Measurements from ENCODE around the gene CHST8.

Gene CHST8

GRCh38 chr19:33630880-33631608 lies 9.3 kb downstream of the CHST8 start:
- no peak for DNase-seq (ENCODE audit: low read depth)
- H3K4me3 ChIP-seq (ENCODE audit: low read length), result no peak overlapping the region
- no peak for TF ChIP-seq CTCF (conservative IDR thresholded peaks at IDR 0.05; ENCODE audit: low read length)

GRCh38 chr19:33631609-33631973 lies 9.8 kb downstream of the CHST8 start:
- no peak for DNase-seq (ENCODE audit: low read depth)
- no peak for TF ChIP-seq CTCF (conservative IDR thresholded peaks at IDR 0.05; ENCODE audit: low read length)
- no peak overlapping the region for H3K4me3 ChIP-seq (ENCODE audit: low read length)

GRCh38 chr19:33634361-33635091 lies 12.8 kb downstream of the CHST8 start:
- no peak overlapping the region for H3K4me3 ChIP-seq (ENCODE audit: low read length)
- TF ChIP-seq CTCF (conservative IDR thresholded peaks at IDR 0.05; ENCODE audit: low read length), result no peak
- DNase-seq (ENCODE audit: low read depth), result no peak

- no peak overlapping the region for H3K4me3 ChIP-seq (ENCODE audit: low read length)
- TF ChIP-seq CTCF (conservative IDR thresholded peaks at IDR 0.05; ENCODE audit: low read length), result no peak
- no peak for DNase-seq (ENCODE audit: low read depth)
Observed at GRCh38 chr19:33638167-33639034, 16.6 kb downstream of the CHST8 start.

- DNase-seq (ENCODE audit: low read depth), result no peak
- no peak for TF ChIP-seq CTCF (conservative IDR thresholded peaks at IDR 0.05; ENCODE audit: low read length)
- no peak overlapping the region for H3K4me3 ChIP-seq (ENCODE audit: low read length)
Observed at GRCh38 chr19:33639035-33639681, 17.4 kb downstream of the CHST8 start.

GRCh38 chr19:33640773-33641172 lies 19.0 kb downstream of the CHST8 start:
- TF ChIP-seq CTCF (conservative IDR thresholded peaks at IDR 0.05; ENCODE audit: low read length), result no peak
- H3K4me3 ChIP-seq (ENCODE audit: low read length), result no peak overlapping the region
- DNase-seq (ENCODE audit: low read depth), result no peak
